Effector CD4-positive, alpha-beta T cell (primary cell): ENCODE data around the gene VN1R5. TPM values are rescaled to one million over a fixed set of nuclear protein-coding genes. Genes with fewer than 3 reads are reported as not detected.
"Not testable (repeated sequence)": the region's sequence is repeated elsewhere in the genome, so short reads cannot be mapped to it uniquely, and the experiment has no call there.

Experiments
- DNase-seq: peaks from one replicate; pipeline ENCODE4 v3.0.0-alpha.2; 2020
- total RNA-seq: gene quantifications from one replicate; lab custom pipeline; 2026; lab: John Stamatoyannopoulos, UW

Gene VN1R5
- not detected for total RNA-seq

- not testable (repeated sequence) for DNase-seq
These were observed at the start of gene VN1R5 for GRCh38 chr1:247255772-247256171. TSS of gene VN1R5 (plus strand) at chr1:247256072.

GRCh38 chr1:247209396-247209795, 46.5 kb upstream of the VN1R5 start:
- DNase-seq, result no peak

GRCh38 chr1:247210062-247210375, 45.9 kb upstream of the VN1R5 start:
- no peak for DNase-seq

- peak; percentile 92 for DNase-seq
These were observed 45.3 kb upstream of the VN1R5 start for GRCh38 chr1:247210376-247211117.

GRCh38 chr1:247211339-247211738, 44.5 kb upstream of the VN1R5 start:
- DNase-seq, result no peak

GRCh38 chr1:247212012-247212411, 43.9 kb upstream of the VN1R5 start:
- DNase-seq, result no peak

- DNase-seq, result no peak
These were observed 43.0 kb upstream of the VN1R5 start for GRCh38 chr1:247212627-247213617.

GRCh38 chr1:247216261-247216660, 39.6 kb upstream of the VN1R5 start:
- DNase-seq, result no peak

- no peak for DNase-seq
These were observed 37.7 kb upstream of the VN1R5 start for GRCh38 chr1:247218121-247218651.

GRCh38 chr1:247220280-247220679, 35.6 kb upstream of the VN1R5 start:
- not testable (repeated sequence) for DNase-seq

GRCh38 chr1:247222840-247223239, 33.0 kb upstream of the VN1R5 start:
- DNase-seq, result no peak

- DNase-seq, result no peak
These were observed 31.1 kb upstream of the VN1R5 start for GRCh38 chr1:247224822-247225221.

GRCh38 chr1:247228133-247228532, 27.7 kb upstream of the VN1R5 start:
- no peak for DNase-seq

GRCh38 chr1:247241691-247242090, 14.2 kb upstream of the VN1R5 start:
- no peak for DNase-seq

GRCh38 chr1:247243524-247244137, 12.2 kb upstream of the VN1R5 start:
- DNase-seq, result no peak

GRCh38 chr1:247246325-247247115, 9.4 kb upstream of the VN1R5 start:
- DNase-seq, result no peak

GRCh38 chr1:247247568-247247967, 8.3 kb upstream of the VN1R5 start:
- DNase-seq, result no peak

GRCh38 chr1:247266053-247266452, 10.2 kb downstream of the VN1R5 start:
- no peak for DNase-seq

- no peak for DNase-seq
These were observed 12.6 kb downstream of the VN1R5 start for GRCh38 chr1:247268390-247269045.

GRCh38 chr1:247269133-247269532, 13.3 kb downstream of the VN1R5 start:
- DNase-seq, result no peak

- no peak for DNase-seq
These were observed 14.1 kb downstream of the VN1R5 start for GRCh38 chr1:247270003-247270402.

GRCh38 chr1:247273013-247273412, 17.1 kb downstream of the VN1R5 start:
- no peak for DNase-seq
